Osteoblast (primary cell): ENCODE measurements around the gene B3GALT5. TPM values are rescaled to one million over a fixed set of nuclear protein-coding genes. Genes with fewer than 3 reads are reported as not detected.

Experiments
- DNase-seq: peaks from one replicate; pipeline ENCODE4 v3.0.0; 2011; ENCODE audit warnings: low spot score, mixed read lengths; ENCODE audit not compliant: insufficient read length; ENCODE audit errors: missing footprints
- H2AFZ ChIP-seq: 2 replicates; pipeline ENCODE4 v1.6.0; 2011; ENCODE audit warnings: mild to moderate bottlenecking, low read length
- H3K27ac ChIP-seq: 2 replicates; pipeline ENCODE4 v1.5.1; 2011; ENCODE audit warnings: mild to moderate bottlenecking, low read depth, low read length, moderate library complexity
- H3K27me3 ChIP-seq: 2 replicates; pipeline ENCODE4 v1.6.0; 2012; ENCODE audit warnings: mild to moderate bottlenecking, control low read depth, inconsistent platforms, low read length, moderate library complexity; ENCODE audit not compliant: insufficient read depth
- H3K36me3 ChIP-seq: 2 replicates; pipeline ENCODE4 v1.5.1; 2011; ENCODE audit warnings: mild to moderate bottlenecking, low read length, control low read depth, moderate library complexity; ENCODE audit not compliant: insufficient read depth
- H3K4me1 ChIP-seq: 2 replicates; pipeline ENCODE4 v1.5.1; 2011; ENCODE audit warnings: mild to moderate bottlenecking, low read length, control low read depth, moderate library complexity; ENCODE audit not compliant: insufficient read depth
- H3K4me2 ChIP-seq: 2 replicates; pipeline ENCODE4 v1.6.0; 2011; ENCODE audit warnings: mild to moderate bottlenecking, low read length; ENCODE audit not compliant: insufficient read depth
- H3K4me3 ChIP-seq: fragments of 200-600 bp; sonication (generic); 3 replicates; pipeline ENCODE4 v1.5.1; 2012; ENCODE audit warnings: mild to moderate bottlenecking, low read length, inconsistent platforms; ENCODE audit not compliant: insufficient read depth
- H3K79me2 ChIP-seq: 2 replicates; pipeline ENCODE4 v1.6.0; 2012; ENCODE audit warnings: mild to moderate bottlenecking, low read length, control low read depth, inconsistent platforms; ENCODE audit not compliant: insufficient read depth
- H3K9me3 ChIP-seq: 2 replicates; pipeline ENCODE4 v1.5.1; 2011; ENCODE audit warnings: low read depth, low read length, control low read depth
- H4K20me1 ChIP-seq: 2 replicates; pipeline ENCODE4 v1.6.0; 2012; ENCODE audit warnings: mild to moderate bottlenecking, low read length, control low read depth; ENCODE audit not compliant: insufficient read depth
- total RNA-seq: library from RNA; depleted of rRNA; stranded (reverse); fragments of >200 nt; gene quantifications from 2 replicates; pipeline ENCODE4 v1.2.3, GENCODE V29; 2012
- TF ChIP-seq, protein P1 (sequence below): IDR thresholded peaks from 2 replicates; pipeline ENCODE4 v1.5.1; 2011; ENCODE audit warnings: mild to moderate bottlenecking, low read depth, low read length, moderate library complexity; ENCODE audit errors: extremely low read depth

Gene B3GALT5
- total RNA-seq, 1 donor: under 0.01 TPM

- TF ChIP-seq, protein P1, sequence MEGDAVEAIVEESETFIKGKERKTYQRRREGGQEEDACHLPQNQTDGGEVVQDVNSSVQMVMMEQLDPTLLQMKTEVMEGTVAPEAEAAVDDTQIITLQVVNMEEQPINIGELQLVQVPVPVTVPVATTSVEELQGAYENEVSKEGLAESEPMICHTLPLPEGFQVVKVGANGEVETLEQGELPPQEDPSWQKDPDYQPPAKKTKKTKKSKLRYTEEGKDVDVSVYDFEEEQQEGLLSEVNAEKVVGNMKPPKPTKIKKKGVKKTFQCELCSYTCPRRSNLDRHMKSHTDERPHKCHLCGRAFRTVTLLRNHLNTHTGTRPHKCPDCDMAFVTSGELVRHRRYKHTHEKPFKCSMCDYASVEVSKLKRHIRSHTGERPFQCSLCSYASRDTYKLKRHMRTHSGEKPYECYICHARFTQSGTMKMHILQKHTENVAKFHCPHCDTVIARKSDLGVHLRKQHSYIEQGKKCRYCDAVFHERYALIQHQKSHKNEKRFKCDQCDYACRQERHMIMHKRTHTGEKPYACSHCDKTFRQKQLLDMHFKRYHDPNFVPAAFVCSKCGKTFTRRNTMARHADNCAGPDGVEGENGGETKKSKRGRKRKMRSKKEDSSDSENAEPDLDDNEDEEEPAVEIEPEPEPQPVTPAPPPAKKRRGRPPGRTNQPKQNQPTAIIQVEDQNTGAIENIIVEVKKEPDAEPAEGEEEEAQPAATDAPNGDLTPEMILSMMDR: no peak
- Histone ChIP-seq H3K27ac (no peak overlapping the region), H3K4me1 (no peaks in the 10 kb centered on the region), H3K4me2 (no peak overlapping the region), H2AFZ (no peak overlapping the region), H4K20me1 (no peaks in the 10 kb centered on the region), H3K9me3 (no peaks in the 10 kb centered on the region), H3K79me2 (no peaks in the 10 kb centered on the region), H3K27me3 (no peaks in the 10 kb centered on the region), H3K36me3 (no peaks in the 10 kb centered on the region), H3K4me3 (no peak overlapping the region)
- peak; percentile 43 for DNase-seq
Observed at GRCh38 chr21:39673163-39673562, 60.4 kb downstream of the B3GALT5 start.

DNA sequence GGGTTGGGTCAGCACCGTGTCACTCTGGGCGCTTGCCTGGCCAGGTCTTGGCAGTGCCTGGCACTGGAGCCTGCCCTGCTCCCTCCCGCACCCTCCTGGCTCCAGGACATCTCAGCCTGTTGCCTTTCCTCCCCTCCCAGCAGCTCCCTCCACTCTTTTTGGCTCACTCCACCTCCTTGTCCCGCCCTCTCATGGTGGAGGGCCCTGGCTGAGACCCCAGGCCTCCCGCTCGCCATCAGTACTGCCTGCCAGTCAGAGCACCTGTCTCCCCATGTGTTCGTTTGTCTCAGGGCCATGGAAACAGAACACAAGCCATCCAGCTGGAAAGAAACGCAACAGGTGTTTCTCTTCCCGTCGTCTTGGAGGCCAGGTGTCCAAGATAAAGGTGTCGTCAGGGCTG is 61.0 kb downstream of the B3GALT5 start:
- TF ChIP-seq, protein P1: no peak
- H3K27ac ChIP-seq: no peak overlapping the region
- H3K4me1 ChIP-seq: no peaks in the 10 kb centered on the region
- no peak overlapping the region for H2AFZ ChIP-seq
- H3K9me3 ChIP-seq: no peaks in the 10 kb centered on the region
- H3K4me3 ChIP-seq: no peak overlapping the region
- no peak for DNase-seq
- H4K20me1 ChIP-seq: no peaks in the 10 kb centered on the region
- no peaks in the 10 kb centered on the region for H3K27me3 ChIP-seq
- H3K36me3 ChIP-seq: no peaks in the 10 kb centered on the region
- no peak overlapping the region for H3K4me2 ChIP-seq
- no peaks in the 10 kb centered on the region for H3K79me2 ChIP-seq

- no peaks in the 10 kb centered on the region for H3K79me2 ChIP-seq
Observed at GRCh38 chr21:39674801-39675200, 62.1 kb downstream of the B3GALT5 start.

GRCh38 chr21:39675590-39675989 is 62.9 kb downstream of the B3GALT5 start:
- Histone ChIP-seq H3K27me3 (no peaks in the 10 kb centered on the region), H3K27ac (no peak overlapping the region), H3K4me2 (no peak overlapping the region), H4K20me1 (no peaks in the 10 kb centered on the region), H3K4me1 (no peaks in the 10 kb centered on the region), H3K79me2 (no peaks in the 10 kb centered on the region), H3K9me3 (no peaks in the 10 kb centered on the region), H3K36me3 (no peaks in the 10 kb centered on the region), H2AFZ (no peak overlapping the region), H3K4me3 (no peak overlapping the region)
- no peak for DNase-seq
- TF ChIP-seq, protein P1: no peak

More at GRCh38 chr21:39674801-39675200, 62.1 kb downstream of the B3GALT5 start:
- no peak overlapping the region for H3K27ac ChIP-seq
- H3K4me2 ChIP-seq: no peak overlapping the region
- no peaks in the 10 kb centered on the region for H3K27me3 ChIP-seq
- no peaks in the 10 kb centered on the region for H4K20me1 ChIP-seq
- no peak for DNase-seq
- H3K36me3 ChIP-seq: no peaks in the 10 kb centered on the region
- TF ChIP-seq, protein P1: no peak
- no peak overlapping the region for H3K4me3 ChIP-seq
- H3K9me3 ChIP-seq: no peaks in the 10 kb centered on the region
- no peak overlapping the region for H2AFZ ChIP-seq
- H3K4me1 ChIP-seq: no peaks in the 10 kb centered on the region
